Erythroblast (primary cell): Measurements from ENCODE around the gene FRMD4A.

Experiments used
- GATA1 ChIP-seq: IDR thresholded peaks from 2 replicates; pipeline ENCODE4 v1.6.1; 2011; ENCODE audit warnings: low read depth, mild to moderate bottlenecking, control low read depth, low read length, moderate library complexity
- POLR2A ChIP-seq: IDR thresholded peaks from 2 replicates; pipeline ENCODE4 v1.6.1; 2011; ENCODE audit warnings: mild to moderate bottlenecking, low read length

DNA sequence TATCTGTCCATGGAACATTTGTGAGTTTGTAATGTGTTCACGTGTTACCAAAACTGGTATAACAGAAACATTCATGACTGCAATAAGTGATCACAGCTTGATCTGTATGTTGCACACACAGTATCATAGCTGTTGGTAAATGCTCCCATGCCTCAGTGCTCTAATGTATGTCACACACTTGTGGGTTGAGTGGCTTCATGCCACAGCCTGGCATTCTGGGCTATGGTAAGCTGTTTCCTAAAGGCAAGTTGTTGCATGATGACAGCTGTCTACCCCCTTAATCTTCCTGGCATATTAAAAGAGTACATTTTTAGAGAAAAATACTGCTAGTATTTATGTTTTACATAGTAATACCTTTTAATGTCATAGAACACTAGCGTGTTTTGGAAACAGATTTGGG, 708.8 kb downstream of the FRMD4A start:
- no peak for TF ChIP-seq POLR2A
- no peak for TF ChIP-seq GATA1
